Smooth muscle cell (in vitro differentiated cells): Measurements from ENCODE around the gene EI24. TPM values are rescaled to one million over a fixed set of nuclear protein-coding genes. Genes with fewer than 3 reads are reported as not detected.

Experiments
- DNase-seq: peaks from one replicate; lab custom pipeline; 2025; ENCODE audit not compliant: unreplicated experiment; lab: John Stamatoyannopoulos, UW
- H2AFZ ChIP-seq: fragments of 200-600 bp; sonication (generic); 2 replicates; pipeline ENCODE4 v1.6.0; 2016; ENCODE audit warnings: antibody characterized with exemption, low read depth, mild to moderate bottlenecking
- H3F3A ChIP-seq: fragments of 200-600 bp; sonication (generic); 2 replicates; pipeline ENCODE4 v1.6.0; 2017; ENCODE audit warnings: antibody characterized with exemption, low read depth
- H3K27ac ChIP-seq: fragments of 200-600 bp; sonication (generic); 2 replicates; pipeline ENCODE4 v1.5.1; 2016; ENCODE audit warnings: low read depth, mild to moderate bottlenecking
- H3K27me3 ChIP-seq: fragments of 200-600 bp; sonication (generic); 2 replicates; pipeline ENCODE4 v1.6.1; 2016; ENCODE audit warnings: low read depth, mild to moderate bottlenecking
- H3K36me3 ChIP-seq: fragments of 200-600 bp; sonication (generic); 2 replicates; pipeline ENCODE4 v1.5.1; 2016; ENCODE audit warnings: low read depth
- H3K4me1 ChIP-seq: fragments of 200-600 bp; sonication (generic); 2 replicates; pipeline ENCODE4 v1.5.1; 2016; ENCODE audit warnings: low read depth
- H3K4me2 ChIP-seq: fragments of 200-600 bp; sonication (generic); 2 replicates; pipeline ENCODE4 v1.6.0; 2016; ENCODE audit warnings: mild to moderate bottlenecking
- H3K4me3 ChIP-seq: fragments of 200-600 bp; sonication (generic); 2 replicates; pipeline ENCODE4 v1.5.1; 2016; ENCODE audit warnings: mild to moderate bottlenecking
- H3K79me2 ChIP-seq: fragments of 200-600 bp; sonication (generic); 2 replicates; pipeline ENCODE4 v1.6.0; 2016; ENCODE audit warnings: low read depth, mild to moderate bottlenecking
- H3K9ac ChIP-seq: fragments of 200-600 bp; sonication (generic); 2 replicates; pipeline ENCODE4 v1.6.0; 2016; ENCODE audit warnings: low read depth
- H3K9me3 ChIP-seq: fragments of 200-600 bp; sonication (generic); replicated peaks from 2 replicates; pipeline ENCODE4 v1.5.1; 2016; ENCODE audit warnings: low read depth
- H4K20me1 ChIP-seq: fragments of 200-600 bp; sonication (generic); 2 replicates; pipeline ENCODE4 v1.6.0; 2016; ENCODE audit warnings: low read depth
- CTCF ChIP-seq: fragments of 200-600 bp; sonication (generic); IDR thresholded peaks from 2 replicates; pipeline ENCODE4 v1.5.1; 2017; ENCODE audit warnings: borderline replicate concordance, mild to moderate bottlenecking, antibody characterized with exemption; ENCODE audit not compliant: insufficient read depth, poor library complexity, severe bottlenecking
- WGBS: methylation state at CpG from one replicate; pipeline ENCODE4 v1.1.7; 2016; ENCODE audit warnings: low lambda C conversion rate; 5-methylcytosine and 5-hydroxymethylcytosine counted together
- polyA plus RNA-seq: library from polyadenylated mRNA; unstranded; fragments of >200 nt; fragmentation: Nextera tagmentation; extraction: Ambion mirVana; gene quantifications from 2 replicates; pipeline ENCODE4 v1.2.1, GENCODE V29; 2016
- small RNA-seq: library from RNA; depleted of rRNA; stranded (forward); fragments of <200 nt; gene quantifications from one replicate; pipeline ENCODE3, GENCODE V24; 2014
- total RNA-seq: library from RNA; depleted of rRNA; stranded (reverse); fragments of >200 nt; gene quantifications from 2 replicates; pipeline ENCODE4 v1.2.3, GENCODE V29; 2014

The EI24 gene
- total and polyA plus RNA-seq, 2 experiments from 2014 or later = 130 to 154 TPM

GRCh38 chr11:125625630-125626287 lies 56.5 kb downstream of the EI24 start:
- H3K4me3 ChIP-seq = peak overlapping the region; percentile 65
- H2AFZ ChIP-seq = peak overlapping the region; percentile 93

GRCh38 chr11:125626288-125626950 lies 57.1 kb downstream of the EI24 start:
- no peaks in the 10 kb centered on the region for H4K20me1 ChIP-seq
- no peaks in the 10 kb centered on the region for H3K27me3 ChIP-seq
- H3K4me1 ChIP-seq = peaks cover 14% of the 10 kb centered on the region
- H3K4me3 ChIP-seq = peak overlapping the region; percentile 65
- peak; percentile 7 for TF ChIP-seq CTCF
- WGBS = 2% methylated on average over 18 of the region's 18 CpGs
- peaks cover 4% of the 10 kb centered on the region for H3K36me3 ChIP-seq
- H2AFZ ChIP-seq = peak overlapping the region; percentile 93
- peaks cover 12% of the 10 kb centered on the region for H3F3A ChIP-seq
- no peaks in the 10 kb centered on the region for H3K9me3 ChIP-seq
- H3K4me2 ChIP-seq = peak overlapping the region; percentile 93
- peak overlapping the region; percentile 82 for H3K27ac ChIP-seq
- DNase-seq = peak; percentile 21
- peak overlapping the region; percentile 41 for H3K9ac ChIP-seq
- H3K79me2 ChIP-seq = peaks cover 12% of the 10 kb centered on the region

More at GRCh38 chr11:125625630-125626287, 56.5 kb downstream of the EI24 start:
- Histone ChIP-seq H3K4me1 (peaks cover 14% of the 10 kb centered on the region), H3K9ac (peak overlapping the region; percentile 81), H4K20me1 (no peaks in the 10 kb centered on the region), H3K27me3 (no peaks in the 10 kb centered on the region), H3K4me2 (peak overlapping the region; percentile 93), H3K79me2 (peaks cover 12% of the 10 kb centered on the region), H3K9me3 (no peaks in the 10 kb centered on the region), H3F3A (peaks cover 16% of the 10 kb centered on the region), H3K36me3 (peaks cover 5% of the 10 kb centered on the region), H3K27ac (peak overlapping the region; percentile 82)
- no peak for TF ChIP-seq CTCF
- peak; percentile 67 for DNase-seq
- under 1% methylated on average over 51 of the region's 51 CpGs for WGBS

GRCh38 chr11:125627236-125627910 lies 58.1 kb downstream of the EI24 start:
- peaks cover 12% of the 10 kb centered on the region for H3K79me2 ChIP-seq
- peak overlapping the region; percentile 93 for H3K4me2 ChIP-seq
- peaks cover 14% of the 10 kb centered on the region for H3K4me1 ChIP-seq
- DNase-seq = no peak
- no peaks in the 10 kb centered on the region for H3K36me3 ChIP-seq
- 72% methylated on average over 7 of the region's 7 CpGs for WGBS
- H2AFZ ChIP-seq = peak overlapping the region; percentile 93
- no peak overlapping the region for H3K9ac ChIP-seq
- no peaks in the 10 kb centered on the region for H3K9me3 ChIP-seq
- no peaks in the 10 kb centered on the region for H4K20me1 ChIP-seq
- H3K27ac ChIP-seq = peak overlapping the region; percentile 82
- peak overlapping the region; percentile 65 for H3K4me3 ChIP-seq
- no peak for TF ChIP-seq CTCF
- H3K27me3 ChIP-seq = no peaks in the 10 kb centered on the region
- H3F3A ChIP-seq = peaks cover 7% of the 10 kb centered on the region

Small RNA genes lying within 50 kb of the gene (small RNA-seq; reads per million reads assigned to genes)
- gene RNU6-1156P = not detected

Other genes starting within 250 kb of the EI24 start
- gene FEZ1, start 73.2 kb upstream of the EI24 start, total RNA-seq = 34.1 and 58.3 TPM in 2 replicates
- gene FEZ1, start 73.2 kb upstream of the EI24 start, polyA plus RNA-seq = 48.6 and 64.2 TPM in 2 replicates
- 241 and 302 TPM in 2 replicates for gene STT3A, start 23.4 kb downstream of the EI24 start, total RNA-seq
- gene STT3A, start 23.4 kb downstream of the EI24 start, polyA plus RNA-seq = 184 and 216 TPM in 2 replicates
- 24.5 and 27.6 TPM in 2 replicates for gene CHEK1, start 55.7 kb downstream of the EI24 start, total RNA-seq
- 18.3 and 18.4 TPM in 2 replicates for gene CHEK1, start 55.7 kb downstream of the EI24 start, polyA plus RNA-seq
- gene ACRV1, start 111.4 kb downstream of the EI24 start, total RNA-seq = not detected in 2 replicates
- 0.25 and 0.37 TPM in 2 replicates for gene ACRV1, start 111.4 kb downstream of the EI24 start, polyA plus RNA-seq
- gene PATE1, start 176.8 kb downstream of the EI24 start, total RNA-seq = not detected in 2 replicates
- gene PATE1, start 176.8 kb downstream of the EI24 start, polyA plus RNA-seq = not detected in 2 replicates
- gene PATE2, start 209.4 kb downstream of the EI24 start, total RNA-seq = not detected in 2 replicates
- gene PATE2, start 209.4 kb downstream of the EI24 start, polyA plus RNA-seq = 0.37 TPM in 1 of 2 replicates, not detected in the other
- not detected in 2 replicates for gene PATE3, start 218.7 kb downstream of the EI24 start, total RNA-seq
- not detected in 2 replicates for gene PATE3, start 218.7 kb downstream of the EI24 start, polyA plus RNA-seq